Measurements from ENCODE around the gene LGR6.

DNA sequence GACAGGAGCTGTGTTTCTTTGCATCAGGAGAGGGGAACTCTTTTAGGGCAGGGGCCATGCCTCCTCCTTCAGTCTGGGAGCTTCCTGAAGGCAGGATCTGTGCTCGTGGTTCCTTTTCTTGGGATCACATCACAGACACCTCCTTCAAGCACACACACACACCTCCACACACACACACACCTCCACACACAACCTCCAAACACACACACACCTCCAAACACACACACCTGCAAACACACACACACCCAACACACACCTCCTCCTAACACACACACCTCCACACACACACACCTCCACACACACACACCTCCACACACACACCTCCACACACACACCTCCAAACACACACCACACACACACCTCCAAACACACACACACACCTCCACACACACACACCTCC, 10.5 kb downstream of the LGR6 start:
- TF ChIP-seq, protein P1, sequence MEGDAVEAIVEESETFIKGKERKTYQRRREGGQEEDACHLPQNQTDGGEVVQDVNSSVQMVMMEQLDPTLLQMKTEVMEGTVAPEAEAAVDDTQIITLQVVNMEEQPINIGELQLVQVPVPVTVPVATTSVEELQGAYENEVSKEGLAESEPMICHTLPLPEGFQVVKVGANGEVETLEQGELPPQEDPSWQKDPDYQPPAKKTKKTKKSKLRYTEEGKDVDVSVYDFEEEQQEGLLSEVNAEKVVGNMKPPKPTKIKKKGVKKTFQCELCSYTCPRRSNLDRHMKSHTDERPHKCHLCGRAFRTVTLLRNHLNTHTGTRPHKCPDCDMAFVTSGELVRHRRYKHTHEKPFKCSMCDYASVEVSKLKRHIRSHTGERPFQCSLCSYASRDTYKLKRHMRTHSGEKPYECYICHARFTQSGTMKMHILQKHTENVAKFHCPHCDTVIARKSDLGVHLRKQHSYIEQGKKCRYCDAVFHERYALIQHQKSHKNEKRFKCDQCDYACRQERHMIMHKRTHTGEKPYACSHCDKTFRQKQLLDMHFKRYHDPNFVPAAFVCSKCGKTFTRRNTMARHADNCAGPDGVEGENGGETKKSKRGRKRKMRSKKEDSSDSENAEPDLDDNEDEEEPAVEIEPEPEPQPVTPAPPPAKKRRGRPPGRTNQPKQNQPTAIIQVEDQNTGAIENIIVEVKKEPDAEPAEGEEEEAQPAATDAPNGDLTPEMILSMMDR (conservative IDR thresholded peaks at IDR 0.05; ENCODE audit: low read length): no peak
- TF ChIP-seq EZH2phosphoT487 (IDR thresholded peaks at IDR 0.05; ENCODE audit: borderline replicate concordance): no peak

All from Loucy (cell line).